GM13976 (cell line): Measurements from ENCODE around the gene IGF1R.

Source experiments
- DNase-seq: peaks from one replicate; pipeline ENCODE4 v3.0.0; 2012; ENCODE audit warnings: low spot score
- in situ Hi-C: fragments of 300-500 bp; cut with MboI; formaldehyde crosslinking; loops from one replicate; pipeline ENCODE4 v1.12.0; 2022; ENCODE audit warnings: low sequenced_read_pairs, mixed read lengths, inconsistent platforms; ENCODE audit not compliant: unreplicated experiment
- TF ChIP-seq, protein P1 (sequence below): IDR thresholded peaks from 2 replicates; pipeline ENCODE4 v1.5.1; 2012; ENCODE audit warnings: borderline replicate concordance, mild to moderate bottlenecking; ENCODE audit not compliant: insufficient read depth; ENCODE audit errors: extremely low read depth, missing control alignments, control extremely low read depth

Gene IGF1R

DNA sequence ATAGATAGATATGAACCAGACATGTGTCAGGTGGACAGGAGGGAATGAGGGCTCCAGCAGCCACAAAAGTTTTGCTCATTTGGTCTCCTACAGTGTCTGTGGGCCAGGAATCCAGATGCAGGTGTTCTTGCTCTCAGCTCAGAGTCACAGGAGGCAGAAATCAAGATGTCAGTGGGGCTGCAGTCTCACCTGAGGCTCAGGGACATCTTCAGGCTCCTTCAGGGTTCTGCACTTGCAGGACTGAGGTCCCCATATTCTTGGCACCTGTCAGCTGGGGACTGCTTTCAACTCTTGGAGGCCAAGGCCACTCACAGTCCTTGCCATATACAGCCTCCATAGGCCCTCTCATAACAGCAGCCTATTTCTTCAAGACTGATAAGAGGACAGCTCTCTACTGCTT lies 301.9 kb downstream of the IGF1R start:
- no peak for DNase-seq
- TF ChIP-seq, protein P1, sequence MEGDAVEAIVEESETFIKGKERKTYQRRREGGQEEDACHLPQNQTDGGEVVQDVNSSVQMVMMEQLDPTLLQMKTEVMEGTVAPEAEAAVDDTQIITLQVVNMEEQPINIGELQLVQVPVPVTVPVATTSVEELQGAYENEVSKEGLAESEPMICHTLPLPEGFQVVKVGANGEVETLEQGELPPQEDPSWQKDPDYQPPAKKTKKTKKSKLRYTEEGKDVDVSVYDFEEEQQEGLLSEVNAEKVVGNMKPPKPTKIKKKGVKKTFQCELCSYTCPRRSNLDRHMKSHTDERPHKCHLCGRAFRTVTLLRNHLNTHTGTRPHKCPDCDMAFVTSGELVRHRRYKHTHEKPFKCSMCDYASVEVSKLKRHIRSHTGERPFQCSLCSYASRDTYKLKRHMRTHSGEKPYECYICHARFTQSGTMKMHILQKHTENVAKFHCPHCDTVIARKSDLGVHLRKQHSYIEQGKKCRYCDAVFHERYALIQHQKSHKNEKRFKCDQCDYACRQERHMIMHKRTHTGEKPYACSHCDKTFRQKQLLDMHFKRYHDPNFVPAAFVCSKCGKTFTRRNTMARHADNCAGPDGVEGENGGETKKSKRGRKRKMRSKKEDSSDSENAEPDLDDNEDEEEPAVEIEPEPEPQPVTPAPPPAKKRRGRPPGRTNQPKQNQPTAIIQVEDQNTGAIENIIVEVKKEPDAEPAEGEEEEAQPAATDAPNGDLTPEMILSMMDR = no peak
- in situ Hi-C loops = no loop called here

GRCh38 chr15:98951004-98951403 lies 302.7 kb downstream of the IGF1R start:
- no peak for DNase-seq
- in situ Hi-C loops = no loop called here
- TF ChIP-seq, protein P1 = no peak

GRCh38 chr15:98951493-98952320 lies 303.4 kb downstream of the IGF1R start:
- in situ Hi-C loops = no loop called here
- no peak for DNase-seq
- TF ChIP-seq, protein P1 = no peak

DNA sequence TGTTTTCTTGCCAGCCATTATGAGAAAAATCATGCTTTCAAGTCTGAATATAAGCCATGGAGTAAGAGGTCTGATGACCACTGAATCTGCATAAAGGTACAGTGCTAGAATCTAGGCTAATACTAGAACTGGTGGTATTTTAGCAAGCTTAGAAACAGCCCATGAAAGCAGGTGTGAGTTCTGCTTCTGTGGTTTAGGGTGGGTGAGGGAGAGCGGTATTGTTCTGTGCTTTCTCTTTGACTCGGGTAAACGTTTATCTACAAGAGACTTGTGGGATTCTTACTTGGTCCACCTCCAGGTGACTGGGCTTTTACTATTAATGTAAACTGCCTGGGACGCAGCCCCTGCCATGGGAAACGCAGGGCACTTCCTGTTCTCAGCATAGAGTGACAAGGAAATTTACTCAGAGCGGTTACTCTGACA lies 304.1 kb downstream of the IGF1R start:
- TF ChIP-seq, protein P1 = no peak
- peak; percentile 75 for DNase-seq
- in situ Hi-C loops = no loop called here

GRCh38 chr15:98953000-98953787 lies 304.9 kb downstream of the IGF1R start:
- TF ChIP-seq, protein P1 = no peak
- peak; percentile 61 for DNase-seq
- in situ Hi-C loops = no loop called here

DNA sequence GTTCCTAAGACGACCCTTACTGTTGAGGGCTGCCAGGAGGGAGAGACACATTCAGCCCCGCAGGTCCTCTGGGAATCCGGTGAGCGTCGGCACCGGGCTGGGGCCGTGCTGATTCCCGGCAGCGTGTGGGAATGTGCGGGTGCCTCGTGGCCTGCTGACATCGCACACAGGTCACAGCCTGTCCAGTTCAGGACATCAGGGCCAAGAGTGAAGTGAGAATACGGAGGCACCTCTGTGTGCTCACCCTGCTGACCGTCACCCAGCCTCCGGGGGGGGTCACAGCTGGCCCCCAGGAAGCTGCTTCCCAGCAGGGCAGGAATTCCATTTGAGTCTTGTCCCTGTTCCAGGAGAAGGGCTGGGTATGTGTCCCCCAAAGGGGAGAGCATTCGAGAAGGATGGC lies 305.6 kb downstream of the IGF1R start:
- in situ Hi-C loops = no loop called here
- no peak for DNase-seq

More for the DNA sequence above, 305.6 kb downstream of the IGF1R start:
- TF ChIP-seq, protein P1 = no peak
